SW480 (cell line): ENCODE results near the gene GOLGA6L9.
"Not testable (repeated sequence)": the region's sequence is repeated elsewhere in the genome, so short reads cannot be mapped to it uniquely, and the experiment has no call there.

Source experiments
- DNase-seq: peaks from one replicate; pipeline ENCODE4 v3.0.0-alpha.2; 2016; ENCODE audit warnings: low spot score

Gene GOLGA6L9

DNA sequence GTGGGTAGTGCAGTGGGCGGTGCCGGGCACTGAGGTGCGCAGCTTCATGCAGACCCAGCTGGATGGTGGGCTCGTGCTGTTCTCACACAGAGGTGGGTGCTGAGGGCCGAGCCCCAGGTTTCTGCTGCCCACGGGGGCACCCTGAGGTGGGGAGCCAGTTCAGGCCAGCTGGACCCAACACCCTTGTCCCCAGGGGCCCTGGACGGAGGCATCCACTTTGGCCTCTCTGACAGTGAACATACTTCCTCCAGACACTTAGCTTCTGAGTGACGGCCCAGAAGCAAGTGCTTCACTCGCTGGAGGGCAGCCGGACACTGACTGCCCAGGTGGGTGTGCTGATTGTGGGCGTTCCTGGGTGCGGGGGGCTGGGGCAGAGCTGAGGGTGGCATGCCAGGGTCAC lies 39.8 kb downstream of the GOLGA6L9 start:
- not testable (repeated sequence) for DNase-seq

DNA sequence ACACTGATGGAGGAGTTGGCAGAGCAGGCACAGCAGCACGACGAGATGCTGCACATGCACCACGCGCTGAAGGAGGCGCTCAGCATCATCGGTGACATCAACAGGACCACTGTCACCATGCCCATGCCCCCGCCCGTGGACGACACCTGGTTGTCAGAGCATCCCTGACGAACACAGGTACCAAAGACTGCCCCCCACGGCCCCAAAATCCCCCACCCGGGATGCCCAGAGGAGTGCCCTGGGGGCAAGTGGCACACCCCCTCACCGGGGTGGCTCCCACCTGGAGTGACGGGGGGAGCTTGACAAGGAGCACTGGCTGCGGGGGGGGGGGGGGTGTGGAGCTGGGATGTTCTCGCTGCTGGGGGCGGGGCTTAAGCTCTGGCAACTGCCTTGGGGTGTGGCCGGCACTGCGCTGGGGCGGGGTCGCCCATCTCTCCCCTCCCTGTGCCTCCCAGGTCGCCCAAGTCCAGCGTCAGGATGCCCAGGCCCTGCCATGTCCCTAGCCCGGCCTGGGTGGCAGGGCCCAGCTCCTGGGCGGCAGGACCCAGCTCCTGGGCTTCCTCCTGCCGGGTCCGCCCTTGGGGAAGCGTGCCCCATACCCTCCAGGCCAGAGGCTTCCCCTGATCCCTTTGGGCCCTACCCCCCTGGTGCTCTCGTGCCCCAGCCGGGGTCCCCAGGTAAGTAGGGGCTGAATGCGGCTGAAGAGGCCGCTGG lies 42.8 kb downstream of the GOLGA6L9 start:
- not testable (repeated sequence) for DNase-seq

DNA sequence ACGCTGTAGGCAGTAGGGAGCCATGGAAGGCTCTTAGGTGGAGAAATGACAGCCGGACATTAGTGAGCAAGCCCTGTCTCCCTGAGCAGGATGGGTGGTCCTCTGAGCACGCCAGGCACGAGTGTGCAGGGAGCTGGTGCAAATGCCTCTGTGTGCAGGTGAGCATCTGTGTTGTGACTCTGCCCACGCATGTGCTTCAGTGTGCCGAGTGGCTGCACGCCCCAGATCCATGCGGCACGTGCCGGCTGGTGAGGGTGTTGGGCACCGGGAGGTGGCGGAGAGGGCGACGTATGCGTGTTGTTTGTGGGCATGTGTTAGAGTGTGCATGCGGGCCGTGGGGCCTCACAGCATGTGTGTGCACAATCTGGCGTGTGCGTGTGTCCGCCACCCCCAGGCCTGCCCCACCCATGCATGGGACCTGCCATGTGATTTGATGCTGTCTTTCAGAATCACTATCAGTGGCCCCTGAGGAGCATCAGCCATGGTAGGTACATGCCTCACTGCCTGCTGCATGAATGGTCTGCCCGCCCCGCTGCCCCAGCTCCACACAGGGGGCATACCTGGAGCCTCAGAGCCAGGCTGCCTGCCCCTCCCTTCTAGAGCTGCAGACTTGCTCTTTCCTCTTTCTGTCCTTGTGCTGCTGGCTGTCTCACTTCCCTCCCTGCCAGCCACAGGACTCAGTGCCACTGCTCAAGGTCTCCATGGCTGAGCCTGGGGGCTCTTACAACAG lies 45.1 kb downstream of the GOLGA6L9 start:
- DNase-seq, result not testable (repeated sequence)

DNA sequence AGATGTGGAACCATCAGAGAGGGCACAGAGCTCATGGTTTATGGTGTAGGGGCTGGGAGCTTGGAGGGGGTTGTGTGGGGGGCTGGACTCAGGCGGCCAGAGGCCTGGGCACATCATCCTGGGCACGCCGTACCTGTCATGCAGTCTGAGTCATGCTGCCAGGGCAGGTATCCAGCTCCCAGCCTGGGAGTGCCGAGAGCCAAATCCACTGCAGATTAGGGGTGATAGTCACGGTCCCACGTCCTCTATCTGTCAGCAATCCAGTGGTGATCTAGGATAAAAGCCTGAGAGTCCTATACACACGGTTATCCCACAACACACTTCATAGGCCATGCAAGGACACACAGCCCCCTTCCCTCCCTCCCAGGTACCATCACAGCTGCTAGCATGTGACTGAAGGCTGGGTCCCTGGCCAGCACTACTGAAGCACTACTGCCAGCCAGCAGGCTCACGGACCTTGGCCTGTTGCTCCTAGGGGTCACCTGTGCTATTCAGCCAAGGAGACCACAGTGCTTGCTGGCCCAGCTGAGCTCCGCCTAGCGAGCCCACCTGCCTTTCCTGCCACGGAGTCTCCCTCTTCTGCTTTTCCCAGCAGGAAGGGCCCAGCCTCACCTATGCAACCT lies 45.8 kb downstream of the GOLGA6L9 start:
- not testable (repeated sequence) for DNase-seq

DNA sequence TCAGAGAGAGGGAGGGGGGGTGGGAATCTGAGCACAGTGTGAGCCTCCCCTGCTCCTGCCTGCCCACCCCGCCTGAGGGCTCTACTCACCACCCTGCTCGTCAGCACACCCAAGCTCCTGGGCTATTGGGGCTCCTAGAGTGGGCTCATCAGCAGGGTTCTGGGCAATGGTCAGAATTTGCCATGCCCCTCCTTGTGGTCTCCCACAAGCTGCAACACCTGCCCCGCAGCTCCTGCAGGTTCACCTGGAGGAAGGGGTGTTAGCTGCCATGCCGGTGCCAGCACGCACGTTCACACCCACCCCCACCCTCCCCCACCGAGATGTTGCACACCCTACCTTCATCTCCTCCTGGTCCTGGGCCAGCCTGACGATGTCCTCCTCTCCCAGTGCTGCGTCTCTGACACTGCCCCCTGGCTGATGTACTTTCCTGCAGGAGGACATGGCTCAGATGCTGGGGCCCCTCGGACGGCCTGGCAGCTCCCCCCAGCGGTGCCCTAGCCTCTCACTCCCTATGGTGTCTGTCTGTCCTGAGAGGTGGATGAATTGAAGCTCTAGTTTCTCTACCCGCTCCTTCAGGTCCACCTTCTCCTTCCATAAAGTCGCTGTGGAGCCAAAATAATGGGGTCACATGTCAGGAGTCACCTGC lies 47.2 kb downstream of the GOLGA6L9 start:
- DNase-seq, result not testable (repeated sequence)

DNA sequence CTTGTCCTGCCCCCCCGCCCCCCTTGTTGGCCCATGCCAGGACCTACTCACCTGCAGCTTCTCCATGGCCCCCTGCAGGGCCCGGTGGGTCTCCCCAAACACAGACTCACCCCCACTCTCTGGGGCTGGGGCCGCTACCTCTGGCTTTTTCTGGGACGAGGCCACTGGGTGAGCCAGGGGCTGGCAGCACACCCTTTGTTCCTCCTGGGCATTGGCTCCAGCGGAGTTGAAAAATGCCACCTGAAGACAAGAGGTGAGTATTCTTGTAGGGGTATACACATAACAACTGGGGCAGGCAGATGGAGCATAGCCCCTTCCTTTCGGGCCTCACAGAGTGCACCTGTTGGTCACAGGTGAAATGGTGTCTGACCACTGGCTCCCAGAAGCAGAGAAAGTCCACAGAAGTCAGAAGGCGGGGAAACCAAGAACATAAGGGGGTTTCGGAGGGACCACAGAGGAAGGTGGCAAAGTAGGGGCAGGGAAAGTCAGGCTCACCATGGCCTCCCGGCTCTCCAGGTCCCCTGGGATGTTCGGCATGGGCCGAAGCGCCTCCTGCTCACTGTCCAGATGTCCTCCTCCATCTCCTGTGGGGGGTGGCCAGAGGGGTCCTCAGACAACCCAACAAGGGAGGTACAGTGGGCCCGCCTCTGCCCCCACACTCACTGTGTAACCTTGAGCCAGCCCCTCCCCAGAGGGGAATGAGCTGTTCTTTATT lies 47.9 kb downstream of the GOLGA6L9 start:
- not testable (repeated sequence) for DNase-seq
